Mesenchymal stem cell (in vitro differentiated cells and primary cell): ENCODE results near the gene RAB20.

Experiments used
- DNase-seq: peaks from one replicate; pipeline ENCODE4 v3.0.0-alpha.2; 2013
- H2AFZ ChIP-seq: one replicate; pipeline ENCODE4 v1.6.1; 2013; ENCODE audit warnings: low read depth, mild to moderate bottlenecking, control low read depth, inconsistent platforms, low read length, moderate library complexity
- H2AK5ac ChIP-seq: 2 replicates; pipeline ENCODE4 v1.6.1; 2013; ENCODE audit warnings: low read length, moderate library complexity, mild to moderate bottlenecking, inconsistent platforms; ENCODE audit not compliant: severe bottlenecking
- H2BK120ac ChIP-seq: one replicate; pipeline ENCODE4 v1.6.1; 2013; ENCODE audit warnings: low read depth, mild to moderate bottlenecking, inconsistent platforms, low read length, moderate library complexity
- H2BK12ac ChIP-seq, 2 experiments: one replicate each; pipeline ENCODE4 v1.6.1; 2013; ENCODE audit warnings: inconsistent platforms in 2 of 2, low read length in 2 of 2, mild to moderate bottlenecking in 2 of 2, moderate library complexity in 2 of 2, control low read depth in 1 of 2
- H2BK15ac ChIP-seq: one replicate; pipeline ENCODE4 v1.6.1; 2013; ENCODE audit warnings: mild to moderate bottlenecking, low read depth, inconsistent platforms; ENCODE audit not compliant: poor library complexity, severe bottlenecking
- H2BK5ac ChIP-seq: 2 replicates; pipeline ENCODE4 v1.6.1; 2013; ENCODE audit warnings: low read depth, mild to moderate bottlenecking, low read length, control low read depth, inconsistent platforms; ENCODE audit not compliant: poor library complexity, severe bottlenecking
- H3K14ac ChIP-seq, 2 experiments: one replicate each; pipeline ENCODE4 v1.6.1; 2013; ENCODE audit warnings: inconsistent platforms in 2 of 2, low read length in 2 of 2, control low read depth in 1 of 2, mild to moderate bottlenecking in 1 of 2, moderate library complexity in 1 of 2
- H3K18ac ChIP-seq, 2 experiments: one replicate each; pipeline ENCODE4 v1.6.1; 2013; ENCODE audit warnings: inconsistent platforms in 2 of 2, low read length in 2 of 2, control low read depth in 1 of 2, low read depth in 1 of 2, mild to moderate bottlenecking in 1 of 2
- H3K23ac ChIP-seq, 2 experiments: one replicate each; pipeline ENCODE4 v1.6.1; 2013; ENCODE audit warnings: inconsistent platforms in 2 of 2, low read length in 2 of 2, mild to moderate bottlenecking in 2 of 2, moderate library complexity in 2 of 2, control low read depth in 1 of 2
- H3K27ac ChIP-seq: 2 replicates; pipeline ENCODE4 v1.5.1; 2013; ENCODE audit warnings: mild to moderate bottlenecking, moderate library complexity, low read length, control low read depth, inconsistent platforms; ENCODE audit not compliant: poor library complexity, severe bottlenecking
- H3K27me3 ChIP-seq, 2 experiments: 2 replicates each; pipeline versions ENCODE4 v1.6.1 to v1.7.0; 2013; ENCODE audit warnings: low read length in 2 of 2, mild to moderate bottlenecking in 2 of 2, moderate library complexity in 2 of 2, control low read depth in 1 of 2, inconsistent platforms in 1 of 2; ENCODE audit not compliant: control insufficient read depth in 1 of 2, insufficient read depth in 1 of 2
- H3K36me3 ChIP-seq, 2 experiments: 2 replicates each; pipeline versions ENCODE4 v1.6.1 to v1.7.0; 2013; ENCODE audit warnings: low read length in 2 of 2, control low read depth in 1 of 2, inconsistent platforms in 1 of 2, low read depth in 1 of 2, mild to moderate bottlenecking in 1 of 2; ENCODE audit not compliant: insufficient read depth in 2 of 2, control insufficient read depth in 1 of 2
- H3K4ac ChIP-seq, 2 experiments: one replicate each; pipeline ENCODE4 v1.6.1; 2013; ENCODE audit warnings: inconsistent platforms in 2 of 2, low read length in 2 of 2, mild to moderate bottlenecking in 2 of 2, moderate library complexity in 2 of 2, control low read depth in 1 of 2, low read depth in 1 of 2
- H3K4me1 ChIP-seq: 2 replicates; pipeline ENCODE4 v1.6.1; 2013; ENCODE audit warnings: low read depth, low read length, control low read depth; ENCODE audit not compliant: control insufficient read depth, insufficient read depth
- H3K4me2 ChIP-seq: 2 replicates; pipeline ENCODE4 v1.6.1; 2013; ENCODE audit warnings: low read length, mild to moderate bottlenecking, inconsistent platforms; ENCODE audit not compliant: poor library complexity, severe bottlenecking
- H3K4me3 ChIP-seq, 2 experiments: 2 replicates each; pipeline versions ENCODE4 v1.5.1 to v1.7.0; 2013; ENCODE audit warnings: low read length in 2 of 2, mild to moderate bottlenecking in 2 of 2, control low read depth in 1 of 2, low read depth in 1 of 2; ENCODE audit not compliant: insufficient read depth in 1 of 2
- H3K79me1 ChIP-seq: replicated peaks from 2 replicates; pipeline ENCODE4 v1.6.1; 2013; ENCODE audit warnings: mild to moderate bottlenecking, control low read depth, low read length, inconsistent platforms; ENCODE audit not compliant: poor library complexity, severe bottlenecking
- H3K9ac ChIP-seq: 2 replicates; pipeline ENCODE4 v1.7.0; 2013; ENCODE audit warnings: mild to moderate bottlenecking, low read length, moderate library complexity
- H3K9me3 ChIP-seq: 2 replicates; pipeline ENCODE4 v1.7.0; 2013; ENCODE audit warnings: mild to moderate bottlenecking, low read length; ENCODE audit not compliant: control insufficient read depth
- H4K8ac ChIP-seq: one replicate; pipeline ENCODE4 v1.6.1; 2013; ENCODE audit warnings: inconsistent platforms, mild to moderate bottlenecking, low read length, moderate library complexity
- H4K91ac ChIP-seq: one replicate; pipeline ENCODE4 v1.6.1; 2013; ENCODE audit warnings: mild to moderate bottlenecking, low read length, inconsistent platforms
- WGBS: methylation state at CpG from one replicate; pipeline ENCODE4 v1.1.7; 2013; ENCODE audit warnings: mixed read lengths; 5-methylcytosine and 5-hydroxymethylcytosine counted together

Gene RAB20

DNA sequence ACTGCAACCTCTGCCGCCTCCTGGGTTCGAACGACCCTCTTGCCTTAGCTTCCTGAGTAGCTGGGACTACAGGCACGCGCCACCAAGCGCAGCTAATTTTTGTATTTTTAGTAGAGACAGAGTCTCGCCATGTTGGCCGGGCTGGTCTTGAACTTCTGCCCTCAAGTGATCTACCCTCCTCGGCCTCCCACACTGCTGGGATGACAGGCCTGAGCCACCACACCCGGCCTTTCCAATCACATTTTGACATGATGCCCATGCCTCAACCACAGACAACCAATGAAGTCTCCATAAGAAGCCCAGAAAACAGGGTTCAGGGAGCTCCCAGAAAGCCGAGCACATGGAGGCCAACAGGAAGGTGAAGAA lies 11.7 kb downstream of the RAB20 start:
- Histone ChIP-seq H3K9ac (no peak overlapping the region), H2BK120ac (no peak overlapping the region), H3K79me1 (peaks cover 12% of the 10 kb centered on the region), H2BK5ac (no peak overlapping the region), H3K4me1 (peaks cover 5% of the 10 kb centered on the region), H3K4ac (no peak overlapping the region), H3K27ac (no peak overlapping the region), H2AK5ac (no peak overlapping the region), H3K4me3 (no peak overlapping the region), H3K23ac (no peak overlapping the region), H2BK15ac (no peak overlapping the region), H4K91ac (no peak overlapping the region), H3K4me2 (no peak overlapping the region), H3K36me3 (no peaks in the 10 kb centered on the region), H2BK12ac (no peak overlapping the region), H3K18ac (no peak overlapping the region), H4K8ac (no peak overlapping the region), H2AFZ (no peak overlapping the region), H3K27me3 (no peaks in the 10 kb centered on the region), H3K9me3 (no peaks in the 10 kb centered on the region), H3K14ac (no peak overlapping the region)
- DNase-seq: no peak
- 96% methylated on average over 11 of the region's 11 CpGs for WGBS

DNA sequence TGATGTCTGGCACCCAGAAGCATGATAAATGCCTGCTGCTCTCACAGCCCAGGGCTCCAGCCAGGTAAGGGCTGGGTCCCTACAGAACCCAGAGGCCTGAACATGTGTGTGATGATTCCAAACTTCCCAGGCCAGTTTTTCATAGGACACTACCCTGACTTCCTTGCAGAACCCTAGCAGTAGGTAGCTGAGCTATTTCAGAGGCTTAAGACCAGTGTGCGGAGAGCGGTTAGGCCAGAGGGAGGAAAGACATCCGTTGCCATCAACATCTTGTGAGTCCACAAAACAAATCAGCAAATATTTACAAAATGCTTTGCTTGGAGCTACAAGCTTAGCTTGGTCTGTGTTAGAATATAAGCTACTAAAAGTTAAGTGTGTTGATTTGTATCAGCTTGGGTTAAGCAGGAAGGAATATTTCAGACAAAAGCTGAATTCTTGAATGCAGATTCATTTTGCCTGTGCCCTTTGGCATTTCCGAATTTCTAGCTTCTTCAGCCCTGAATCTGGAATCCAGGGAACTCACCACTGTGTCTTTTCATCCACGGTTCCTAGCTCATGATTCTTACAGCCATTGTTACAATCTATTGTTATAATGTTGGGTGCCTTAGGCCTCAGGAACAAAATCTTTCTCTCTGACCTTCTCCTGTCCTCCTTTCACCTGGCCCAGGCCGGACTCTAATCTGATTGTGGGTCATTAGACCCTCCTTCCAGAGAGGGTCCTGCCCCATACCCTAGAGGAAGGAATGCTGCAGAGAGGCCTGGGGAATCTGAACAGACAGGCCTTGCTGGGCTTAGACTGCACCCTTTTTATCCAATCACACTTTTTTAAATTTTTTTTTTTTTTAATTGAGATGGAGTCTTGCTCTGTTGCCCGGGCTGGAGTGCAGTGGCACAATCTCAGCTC lies 12.4 kb downstream of the RAB20 start:
- no peak overlapping the region for H2AFZ ChIP-seq
- H2BK12ac ChIP-seq: no peak overlapping the region
- H3K9me3 ChIP-seq: peaks cover under 1% of the 10 kb centered on the region
- H2AK5ac ChIP-seq: peak overlapping the region; percentile 64
- H3K4me2 ChIP-seq: no peak overlapping the region
- H3K14ac ChIP-seq: no peak overlapping the region
- DNase-seq: no peak
- peaks cover 5% of the 10 kb centered on the region for H3K4me1 ChIP-seq
- H2BK5ac ChIP-seq: no peak overlapping the region
- H3K4me3 ChIP-seq: no peak overlapping the region
- no peak overlapping the region for H3K9ac ChIP-seq
- no peak overlapping the region for H3K27ac ChIP-seq
- no peak overlapping the region for H2BK15ac ChIP-seq
- no peak overlapping the region for H4K91ac ChIP-seq
- H3K27me3 ChIP-seq: no peaks in the 10 kb centered on the region
- H3K18ac ChIP-seq: no peak overlapping the region
- H3K4ac ChIP-seq: no peak overlapping the region
- no peaks in the 10 kb centered on the region for H3K36me3 ChIP-seq
- H4K8ac ChIP-seq: no peak overlapping the region
- H3K23ac ChIP-seq: no peak overlapping the region
- peaks cover 11% of the 10 kb centered on the region for H3K79me1 ChIP-seq
- no peak overlapping the region for H2BK120ac ChIP-seq
- 87% methylated on average over 6 of the region's 7 CpGs for WGBS

DNA sequence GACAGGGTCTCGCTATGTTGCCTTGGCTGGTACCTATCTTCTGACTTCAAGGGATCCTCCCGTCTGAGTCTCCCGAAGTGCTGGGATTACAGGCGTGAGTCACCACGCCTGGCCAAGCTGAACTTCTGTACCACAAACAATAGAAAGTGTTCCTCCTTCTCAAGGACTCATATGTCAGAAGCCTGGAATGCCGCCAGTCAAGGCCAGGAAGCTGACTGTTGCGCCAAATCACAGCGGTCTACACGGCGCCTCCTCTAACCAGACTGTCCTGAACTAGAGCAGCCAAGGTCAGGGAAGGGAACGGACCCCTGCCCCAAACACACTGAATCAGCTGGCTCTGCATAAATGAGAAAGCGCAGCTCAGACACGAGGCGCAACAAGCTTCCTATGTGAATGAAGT lies 14.6 kb downstream of the RAB20 start:
- H3K4me3 ChIP-seq: no peak overlapping the region
- no peak overlapping the region for H2AK5ac ChIP-seq
- peak overlapping the region in 1 of 2 experiments; percentile 28 for H3K18ac ChIP-seq
- H2AFZ ChIP-seq: no peak overlapping the region
- peak overlapping the region; percentile 59 for H2BK5ac ChIP-seq
- no peak overlapping the region for H3K4ac ChIP-seq
- no peak overlapping the region for H2BK15ac ChIP-seq
- H3K14ac ChIP-seq: no peak overlapping the region
- H3K23ac ChIP-seq: no peak overlapping the region
- no peaks in the 10 kb centered on the region for H3K36me3 ChIP-seq
- peak; percentile 90 for DNase-seq
- H4K91ac ChIP-seq: no peak overlapping the region
- H3K4me2 ChIP-seq: no peak overlapping the region
- H3K27ac ChIP-seq: no peak overlapping the region
- H4K8ac ChIP-seq: no peak overlapping the region
- no peak overlapping the region for H2BK120ac ChIP-seq
- peaks cover 4% of the 10 kb centered on the region for H3K9me3 ChIP-seq
- H3K79me1 ChIP-seq: peaks cover 8% of the 10 kb centered on the region
- H3K9ac ChIP-seq: no peak overlapping the region
- H3K27me3 ChIP-seq: no peaks in the 10 kb centered on the region
- 63% methylated on average over 14 of the region's 14 CpGs for WGBS
- H2BK12ac ChIP-seq: peak overlapping the region in 1 of 2 experiments; percentile 10
- H3K4me1 ChIP-seq: peaks cover 5% of the 10 kb centered on the region

DNA sequence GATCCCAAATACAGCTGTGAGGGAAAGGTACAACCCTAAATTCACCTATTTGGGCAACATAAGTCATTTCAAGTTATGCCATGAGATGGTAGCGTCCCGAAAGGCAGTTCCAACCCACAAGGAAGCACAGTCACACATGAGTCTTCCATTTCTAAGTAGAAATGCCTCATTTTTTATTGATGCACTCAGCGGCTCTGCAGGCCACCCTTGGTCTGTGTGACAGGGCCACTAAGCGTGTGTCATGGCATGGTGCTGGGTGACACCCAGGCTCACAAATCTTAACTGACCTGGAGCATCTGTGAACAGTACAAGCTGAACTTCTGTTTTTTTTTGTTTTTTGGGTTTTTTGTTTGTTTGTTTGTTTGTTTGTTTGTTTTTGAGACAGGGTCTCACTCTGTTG lies 15.1 kb downstream of the RAB20 start:
- Histone ChIP-seq H3K4ac (no peak overlapping the region), H2BK5ac (no peak overlapping the region)
- WGBS: 93% methylated on average over 4 of the region's 4 CpGs

More for the DNA sequence above, 15.1 kb downstream of the RAB20 start:
- Histone ChIP-seq H3K27me3 (no peaks in the 10 kb centered on the region), H2AK5ac (no peak overlapping the region), H3K4me1 (peaks cover 9% of the 10 kb centered on the region), H2BK12ac (peak overlapping the region in 1 of 2 experiments; percentile 52), H3K9me3 (peaks cover 4% of the 10 kb centered on the region), H3K14ac (no peak overlapping the region), H3K27ac (no peak overlapping the region), H2AFZ (no peak overlapping the region), H3K4me3 (no peak overlapping the region), H3K79me1 (peaks cover 8% of the 10 kb centered on the region), H3K4me2 (no peak overlapping the region), H2BK15ac (no peak overlapping the region), H3K23ac (no peak overlapping the region), H2BK120ac (no peak overlapping the region), H4K8ac (no peak overlapping the region), H3K18ac (peak overlapping the region in 1 of 2 experiments; percentile 42), H4K91ac (no peak overlapping the region), H3K9ac (no peak overlapping the region), H3K36me3 (no peaks in the 10 kb centered on the region)
- no peak for DNase-seq
